HG03565 (cell line): ENCODE data around the gene DPH5.
"Not testable (repeated sequence)": the region's sequence is repeated elsewhere in the genome, so short reads cannot be mapped to it uniquely, and the experiment has no call there.

Experiments used
- ATAC-seq: cut with Tn5 transposase; IDR thresholded peaks from one replicate; pipeline ENCODE4 v1.9.1; 2021; ENCODE audit warnings: mild to moderate bottlenecking, moderate library complexity; ENCODE audit not compliant: unreplicated experiment

Gene DPH5

DNA sequence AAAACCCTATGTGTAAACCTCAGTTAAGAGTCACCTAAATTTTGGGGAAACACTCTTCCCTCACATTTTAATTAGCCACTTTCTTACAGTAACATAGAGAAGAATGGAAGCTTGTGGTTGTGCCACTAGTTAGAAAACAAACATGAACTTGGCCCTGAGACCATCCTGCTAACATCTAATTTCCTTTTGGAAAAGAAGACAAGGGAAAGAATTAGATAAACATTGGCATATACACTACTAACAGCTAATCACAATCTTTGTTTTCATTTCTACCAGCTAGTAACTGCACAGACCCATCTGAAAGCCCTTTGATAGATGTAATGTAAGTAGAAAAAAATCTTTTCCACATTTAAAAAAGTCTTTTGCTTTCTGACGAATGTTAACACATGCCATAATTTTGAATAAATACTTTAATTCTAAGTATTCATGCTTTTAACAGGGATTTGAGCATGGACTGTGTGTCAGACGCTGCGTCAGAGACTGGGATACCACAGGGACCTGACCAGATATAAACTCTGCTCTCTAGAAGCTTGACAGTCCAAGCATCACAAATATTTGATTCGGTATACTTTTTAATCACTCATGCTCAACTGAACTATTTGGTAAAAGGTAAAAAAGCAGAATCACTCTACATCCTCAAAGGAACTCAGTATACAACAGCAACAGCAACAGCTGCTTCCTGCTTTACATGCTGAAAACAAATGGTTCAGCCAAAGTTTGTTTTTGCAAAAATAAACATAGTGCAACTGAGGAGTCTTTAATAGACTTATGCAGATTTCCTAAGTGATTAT, 30.2 kb downstream of the DPH5 start:
- ATAC-seq = no peak

DNA sequence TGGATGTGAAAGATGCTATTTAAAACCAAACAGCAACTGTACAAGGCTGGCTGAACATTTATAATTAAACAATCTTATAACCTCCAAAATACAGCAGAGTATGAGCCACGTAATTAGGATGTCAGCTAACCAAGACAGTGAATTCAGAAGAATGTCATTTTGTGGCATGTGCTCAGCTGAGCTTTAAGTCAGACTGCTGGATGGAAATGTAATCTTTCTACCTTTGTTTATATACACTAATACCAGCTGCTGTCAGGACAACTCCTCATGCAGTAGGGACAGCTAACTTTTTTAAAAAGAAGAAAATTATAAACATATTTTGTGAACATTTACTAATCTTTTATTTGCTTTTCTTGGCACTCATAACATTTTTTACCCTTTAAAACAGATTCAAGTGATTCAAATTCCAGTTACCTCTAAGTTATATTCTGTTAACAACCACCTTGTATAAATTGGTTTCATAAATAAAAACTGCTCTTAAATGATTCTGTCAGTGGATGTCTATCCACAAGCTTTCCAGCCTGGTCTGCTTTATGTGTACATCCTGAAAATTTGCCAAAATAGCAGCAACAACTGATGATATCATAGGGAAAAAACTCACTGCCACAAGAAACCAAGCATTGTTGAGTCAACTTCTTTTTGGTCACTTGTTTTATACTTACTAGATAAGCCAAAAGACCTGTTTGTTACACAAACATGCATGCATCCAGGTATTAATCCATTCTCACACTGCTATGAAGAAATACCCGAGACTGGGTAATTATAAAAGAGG, 36.1 kb downstream of the DPH5 start:
- ATAC-seq = no peak

- ATAC-seq = no peak
These were observed 37.5 kb downstream of the DPH5 start for GRCh38 chr1:100988121-100988520.

- ATAC-seq = no peak
These were observed 42.8 kb downstream of the DPH5 start for GRCh38 chr1:100982793-100983192.

- no peak for ATAC-seq
These were observed 46.0 kb downstream of the DPH5 start for GRCh38 chr1:100979631-100980030.

- no peak for ATAC-seq
These were observed 48.6 kb downstream of the DPH5 start for GRCh38 chr1:100976936-100977335.

GRCh38 chr1:100972185-100972584, 53.4 kb downstream of the DPH5 start:
- no peak for ATAC-seq

- no peak for ATAC-seq
These were observed 54.6 kb downstream of the DPH5 start for GRCh38 chr1:100971021-100971420.

- ATAC-seq = no peak
These were observed 56.3 kb downstream of the DPH5 start for GRCh38 chr1:100969327-100969726.

DNA sequence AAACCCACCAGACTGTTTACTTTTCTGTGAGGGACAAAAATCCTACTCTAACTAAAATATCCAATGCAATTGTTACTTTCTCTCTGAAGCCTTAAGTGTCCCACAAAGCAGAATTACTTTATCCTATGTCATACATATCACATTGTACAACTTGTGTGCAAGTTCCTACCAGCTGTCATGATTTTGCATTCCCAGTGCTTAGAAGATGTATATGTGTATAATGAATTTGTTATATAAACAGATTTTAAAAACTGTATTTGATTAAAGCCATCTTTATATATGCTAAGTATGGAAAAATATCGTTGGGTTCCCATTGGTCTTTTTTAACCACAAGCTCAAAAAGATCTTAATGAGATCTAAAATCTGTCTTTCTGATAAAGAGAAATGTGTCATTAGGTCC, 57.0 kb downstream of the DPH5 start:
- no peak for ATAC-seq

DNA sequence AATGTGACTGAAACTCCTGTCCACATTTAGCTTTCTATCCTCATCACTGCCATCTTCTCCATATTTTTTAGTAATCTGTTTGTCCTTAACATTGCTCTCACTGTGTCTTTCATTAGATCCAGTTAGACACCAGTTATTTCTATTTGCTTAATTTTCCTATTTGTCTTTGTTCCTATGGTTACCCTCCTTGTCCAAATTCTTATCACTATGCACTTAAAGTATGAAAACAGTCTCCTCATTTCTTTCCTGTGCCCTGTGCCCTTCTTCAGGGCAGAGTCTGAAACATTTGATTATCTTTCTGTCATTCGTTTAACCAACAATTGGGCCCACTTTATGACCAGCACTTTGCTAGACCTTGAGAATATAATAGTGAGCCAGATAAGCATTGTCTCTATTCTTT, 65.5 kb downstream of the DPH5 start:
- ATAC-seq = no peak

DNA sequence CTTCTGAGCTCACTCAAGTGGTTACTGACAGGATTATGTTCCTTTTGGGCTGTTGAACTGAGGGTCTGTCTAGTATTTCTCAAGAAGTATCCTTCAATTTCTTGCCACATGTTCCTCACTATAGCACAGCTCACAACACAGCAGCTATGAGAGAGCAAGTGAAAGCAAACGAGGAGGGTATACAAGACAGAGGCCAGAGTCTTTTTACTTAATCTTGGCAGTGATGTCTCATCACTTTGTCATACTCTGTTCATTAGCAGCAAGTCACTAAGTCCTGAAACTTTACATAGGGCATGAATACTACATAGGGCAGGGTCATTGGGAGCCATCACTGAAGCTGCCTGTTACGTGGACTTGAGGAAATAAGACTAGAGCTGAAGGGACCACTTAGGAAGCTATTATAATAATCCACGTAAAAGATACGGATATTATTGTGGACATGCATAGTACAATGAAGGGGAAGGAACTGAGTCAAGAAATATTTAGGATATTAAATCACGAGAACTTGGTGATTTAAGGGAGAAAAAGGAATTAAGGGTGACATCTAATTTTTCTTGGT, 66.0 kb downstream of the DPH5 start:
- ATAC-seq = no peak

GRCh38 chr1:100955322-100955721, 70.3 kb downstream of the DPH5 start:
- ATAC-seq = no peak

- no peak for ATAC-seq
These were observed 71.4 kb downstream of the DPH5 start for GRCh38 chr1:100953960-100954730.

DNA sequence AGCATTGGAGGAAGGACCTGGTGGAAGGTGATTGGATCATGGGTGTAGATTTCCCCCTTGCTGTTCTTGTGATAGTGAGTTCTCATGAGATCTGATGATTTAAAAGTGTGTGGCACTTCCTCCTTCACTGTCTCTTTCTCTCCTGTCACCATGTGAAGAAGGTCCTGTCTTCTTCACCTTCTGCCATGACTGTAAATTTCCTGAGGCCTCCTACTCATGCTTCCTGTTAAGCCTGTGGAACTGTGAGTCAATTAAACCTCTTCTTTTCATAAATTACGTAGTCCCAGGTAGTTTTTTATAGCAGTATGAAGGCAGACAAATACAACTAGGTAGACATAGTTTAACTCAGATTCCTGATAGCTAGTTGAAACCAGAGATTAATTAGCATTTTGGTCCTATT, 72.6 kb downstream of the DPH5 start:
- not testable (repeated sequence) for ATAC-seq

- ATAC-seq = no peak
These were observed 73.4 kb downstream of the DPH5 start for GRCh38 chr1:100952104-100952745.

DNA sequence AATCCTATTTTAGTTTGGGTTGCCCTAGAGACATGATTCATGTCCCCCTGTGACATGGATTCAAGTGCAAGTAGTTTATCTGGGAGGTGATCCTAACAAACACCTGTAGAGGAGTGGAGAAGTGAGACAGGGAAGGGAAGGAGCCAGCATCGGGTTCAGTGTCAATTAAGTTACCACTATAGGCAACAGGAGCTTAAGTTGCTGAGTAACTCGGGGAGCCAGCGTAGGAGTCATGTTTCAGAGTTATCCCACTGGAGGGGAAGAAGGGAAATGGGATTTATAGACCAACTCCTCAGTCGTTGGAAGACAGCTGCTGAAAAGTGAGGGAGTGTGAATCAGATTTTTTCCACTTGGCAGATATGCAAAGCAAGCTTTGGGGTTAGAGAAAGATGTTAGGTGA, 74.8 kb downstream of the DPH5 start:
- ATAC-seq = no peak

GRCh38 chr1:100950337-100950736, 75.2 kb downstream of the DPH5 start:
- no peak for ATAC-seq

DNA sequence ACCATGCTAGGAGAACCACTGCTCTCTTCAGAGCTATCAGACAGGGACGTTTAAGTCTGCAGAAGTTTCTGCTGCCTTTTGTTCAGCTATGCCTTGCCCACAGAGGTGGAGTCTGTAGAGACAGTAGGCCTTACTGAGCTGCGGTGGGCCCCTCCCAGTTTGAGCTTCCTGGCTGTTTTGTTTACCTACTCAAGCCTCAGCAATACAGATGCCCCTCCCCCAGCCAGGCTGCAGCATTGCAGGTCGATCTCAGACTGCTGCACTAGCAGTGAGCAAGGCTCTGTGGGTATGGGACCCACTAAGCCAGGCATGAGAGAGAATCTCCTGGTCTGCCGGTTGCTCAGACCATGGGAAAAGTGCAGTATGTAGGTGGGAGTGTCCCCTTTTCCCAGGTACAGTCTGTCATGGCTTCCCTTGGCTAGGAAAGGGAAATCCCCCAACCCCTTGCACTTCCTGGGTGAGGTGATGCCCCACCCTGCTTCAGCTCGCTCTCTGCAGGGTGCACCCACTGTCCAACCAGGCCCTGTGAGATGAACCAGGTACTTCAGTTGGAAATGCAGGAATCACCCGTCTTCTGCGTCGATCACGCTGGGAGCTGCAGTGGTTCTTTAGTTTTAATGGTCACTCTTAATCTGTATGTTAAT, 75.9 kb downstream of the DPH5 start:
- ATAC-seq = peak; percentile 54

DNA sequence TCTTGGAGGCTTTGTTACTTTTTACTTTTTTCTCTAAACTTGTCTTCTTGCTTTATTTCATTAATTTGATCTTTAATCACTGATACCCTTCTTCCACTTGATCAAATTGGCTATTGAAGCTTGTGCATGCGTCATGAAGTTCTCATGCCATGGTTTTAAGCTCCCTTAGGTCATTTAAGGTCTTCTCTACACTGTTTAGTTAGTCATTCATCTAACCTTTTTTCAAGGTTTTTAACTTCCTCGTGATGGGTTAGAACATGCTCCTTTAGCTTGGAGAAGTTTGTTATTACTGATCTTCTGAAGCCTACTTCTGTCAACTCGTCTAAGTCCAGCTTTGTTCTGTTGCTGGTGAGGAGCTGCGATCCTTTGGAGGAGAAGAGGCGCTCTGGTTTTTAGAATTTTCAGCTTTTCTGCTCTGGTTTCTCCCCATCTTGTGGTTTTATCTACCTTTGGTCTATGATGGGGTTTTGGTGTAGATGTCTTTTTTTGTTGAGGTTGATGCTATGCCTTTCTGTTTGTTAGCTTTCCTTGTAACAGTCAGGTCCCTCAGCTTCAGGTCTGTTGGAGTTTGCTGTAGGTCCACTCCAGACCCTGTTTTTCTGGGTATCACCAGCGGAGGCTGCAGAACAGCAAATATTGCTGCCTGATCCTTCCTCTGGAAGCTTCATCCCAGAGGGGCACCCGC, 76.7 kb downstream of the DPH5 start:
- ATAC-seq = not testable (repeated sequence)
